ENCODE measurements around the gene KRTAP10-5.
"Not testable (repeated sequence)": the region's sequence is repeated elsewhere in the genome, so short reads cannot be mapped to it uniquely, and the experiment has no call there.

The KRTAP10-5 gene, protein sequence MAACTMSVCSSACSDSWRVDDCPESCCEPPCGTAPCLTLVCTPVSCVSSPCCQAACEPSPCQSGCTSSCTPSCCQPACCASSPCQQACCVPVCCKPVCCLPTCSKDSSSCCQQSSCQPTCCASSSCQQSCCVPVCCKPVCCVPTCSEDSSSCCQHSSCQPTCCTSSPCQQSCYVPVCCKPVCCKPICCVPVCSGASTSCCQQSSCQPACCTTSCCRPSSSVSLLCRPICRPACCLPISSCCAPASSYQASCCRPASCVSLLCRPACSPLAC

DNA sequence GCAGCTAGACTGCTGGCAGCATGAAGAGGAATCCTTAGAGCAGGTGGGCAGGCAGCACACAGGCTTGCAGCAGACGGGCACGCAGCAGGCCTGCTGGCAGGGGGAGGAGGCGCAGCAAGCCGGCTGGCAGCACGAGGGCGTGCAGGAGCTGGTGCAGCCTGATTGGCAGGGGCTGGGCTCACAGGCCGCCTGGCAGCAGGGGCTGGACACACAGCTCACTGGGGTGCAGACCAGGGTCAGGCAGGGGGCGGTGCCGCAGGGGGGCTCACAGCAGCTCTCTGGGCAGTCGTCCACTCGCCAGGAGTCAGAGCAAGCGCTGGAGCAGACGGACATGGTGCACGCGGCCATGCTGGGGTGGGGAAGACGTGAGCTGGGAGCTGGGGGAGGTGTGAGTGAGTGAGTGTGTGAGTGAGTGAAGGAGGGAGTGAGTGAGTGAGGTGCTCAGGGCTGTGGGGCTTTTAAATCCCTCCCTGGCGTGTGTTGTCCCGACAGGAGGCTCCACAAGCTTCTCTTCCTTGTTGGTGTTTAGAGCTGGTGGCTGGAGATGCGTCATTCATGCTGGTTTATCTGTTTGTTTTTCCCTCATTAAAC, at the start of gene KRTAP10-5:
Gene KRTAP10-5, minus strand, starts transcription at position 374 of the 591 bp plus-strand sequence. Its CDS starts 26 bp downstream, at position 348.
- not testable (repeated sequence) for FAIRE-seq

DNA sequence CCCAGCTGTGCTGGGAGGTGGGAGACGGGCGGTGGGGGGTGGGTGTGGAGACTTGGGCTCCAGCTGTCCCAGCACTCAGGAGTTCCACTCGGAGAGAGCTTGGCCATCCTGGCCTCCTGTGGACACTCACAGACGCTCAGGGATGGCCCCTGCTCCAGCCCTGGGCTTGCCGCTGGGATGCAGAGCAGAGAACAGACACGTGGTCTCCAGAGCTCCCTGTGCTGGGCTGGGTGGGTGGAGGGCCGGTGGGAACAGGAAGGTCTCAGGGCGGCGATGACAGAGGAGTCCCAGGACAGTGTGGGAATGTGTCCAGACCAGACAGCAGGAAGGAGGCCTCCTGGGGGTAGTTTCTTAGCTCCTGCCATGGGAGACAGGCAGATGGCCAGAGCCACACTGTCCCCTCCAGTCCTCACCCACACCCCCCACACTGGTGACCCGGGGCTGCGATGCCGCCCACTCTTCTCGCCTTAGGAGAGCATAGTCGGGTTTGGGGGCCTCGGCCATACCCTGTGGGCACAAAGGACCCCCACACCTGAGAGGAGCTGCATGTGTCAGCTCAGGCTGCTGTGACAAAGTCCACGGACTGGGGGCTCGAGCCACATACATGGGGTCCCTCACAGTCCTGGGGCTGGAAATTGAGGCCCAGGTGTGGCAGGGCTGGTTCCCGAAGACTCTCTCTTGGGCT, 48.4 kb upstream of the KRTAP10-5 start:
- no peak for FAIRE-seq

DNA sequence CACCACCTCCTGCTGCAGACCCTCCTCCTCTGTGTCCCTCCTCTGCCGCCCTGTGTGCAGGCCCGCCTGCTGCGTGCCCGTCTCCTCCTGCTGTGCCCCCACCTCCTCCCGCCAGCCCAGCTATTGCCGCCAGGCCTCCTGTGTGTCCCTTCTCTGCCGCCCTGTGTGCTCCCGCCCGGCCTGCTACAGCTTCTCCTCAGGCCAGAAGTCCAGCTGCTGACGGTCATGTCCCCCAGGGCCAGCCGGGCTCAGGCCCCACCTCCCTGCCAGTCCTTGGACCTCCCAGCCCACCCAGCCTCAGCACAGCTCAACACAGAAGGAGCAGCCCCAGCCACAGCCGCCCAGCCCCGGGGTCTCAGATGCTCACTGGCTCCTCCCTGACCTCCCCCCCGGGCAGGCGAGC, 47.4 kb upstream of the KRTAP10-5 start:
- not testable (repeated sequence) for FAIRE-seq

DNA sequence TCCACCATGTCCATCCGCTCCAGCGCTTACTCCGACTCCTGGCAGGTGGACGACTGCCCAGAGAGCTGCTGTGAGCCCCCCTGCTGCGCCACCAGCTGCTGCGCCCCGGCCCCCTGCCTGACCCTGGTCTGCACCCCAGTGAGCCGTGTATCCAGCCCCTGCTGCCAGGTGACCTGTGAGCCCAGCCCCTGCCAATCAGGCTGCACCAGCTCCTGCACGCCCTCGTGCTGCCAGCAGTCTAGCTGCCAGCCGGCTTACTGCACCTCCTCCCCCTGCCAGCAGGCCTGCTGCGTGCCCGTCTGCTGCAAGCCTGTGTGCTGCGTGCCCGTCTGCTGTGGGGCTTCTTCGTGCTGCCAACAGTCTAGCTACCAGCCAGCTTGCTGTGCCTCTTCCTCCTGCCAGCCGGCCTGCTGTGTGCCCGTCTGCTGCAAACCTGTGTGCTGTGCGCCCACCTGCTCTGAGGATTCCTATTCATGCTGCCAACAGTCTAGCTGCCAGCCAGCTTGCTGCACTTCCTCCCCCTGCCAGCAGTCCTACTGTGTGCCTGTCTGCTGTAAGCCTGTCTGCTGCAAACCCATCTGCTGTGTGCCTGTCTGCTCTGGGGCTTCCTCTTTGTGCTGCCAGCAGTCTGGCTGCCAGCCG, 46.9 kb upstream of the KRTAP10-5 start:
- not testable (repeated sequence) for FAIRE-seq

DNA sequence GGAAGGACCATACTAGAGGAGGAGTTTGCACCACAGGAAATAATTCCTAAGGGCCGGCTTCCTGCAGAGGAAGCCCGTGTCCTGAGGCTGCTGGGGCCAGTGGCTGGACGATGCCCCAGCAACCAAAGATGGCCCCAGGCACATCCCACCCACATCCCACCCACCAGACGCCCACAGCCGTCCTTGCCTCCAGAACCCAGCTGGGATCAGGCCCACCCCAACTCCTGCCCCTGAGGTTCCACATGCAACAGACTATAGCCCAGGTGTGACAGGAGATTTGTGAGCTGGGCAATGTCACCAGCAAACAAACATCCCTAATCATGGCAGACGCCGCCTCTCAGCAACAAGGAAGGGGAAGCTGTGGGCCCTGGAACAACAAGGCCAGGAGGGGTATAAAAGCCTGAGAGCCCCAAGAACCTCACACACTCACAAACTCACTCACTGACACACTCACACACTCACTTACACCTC, 46.3 kb upstream of the KRTAP10-5 start, which contains the start of gene KRTAP10-9:
Gene KRTAP10-9, plus strand, starts transcription at position 421 of the 471 bp plus-strand sequence. CDS start 79 bp downstream, outside the sequence.
- no peak for FAIRE-seq

DNA sequence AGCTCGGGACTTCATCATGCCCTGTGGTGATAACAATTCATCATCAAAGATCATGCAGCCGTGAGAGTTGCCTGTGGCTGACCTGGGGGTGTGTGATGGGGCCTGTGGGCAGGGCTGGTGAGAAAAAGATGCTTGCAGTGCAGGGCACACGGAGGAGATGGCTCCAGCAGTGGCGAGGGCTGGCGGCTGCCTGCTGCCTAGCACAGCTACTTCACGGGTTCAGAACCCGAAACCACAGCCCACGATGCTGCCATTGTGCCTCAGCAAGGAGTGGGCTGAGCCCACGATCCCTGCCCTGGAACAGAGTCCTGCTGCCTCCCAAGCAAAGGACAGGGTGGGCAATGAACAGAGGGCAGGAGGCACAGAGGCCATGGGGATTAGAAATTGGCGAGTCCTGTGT, 45.9 kb upstream of the KRTAP10-5 start:
- FAIRE-seq = no peak

DNA sequence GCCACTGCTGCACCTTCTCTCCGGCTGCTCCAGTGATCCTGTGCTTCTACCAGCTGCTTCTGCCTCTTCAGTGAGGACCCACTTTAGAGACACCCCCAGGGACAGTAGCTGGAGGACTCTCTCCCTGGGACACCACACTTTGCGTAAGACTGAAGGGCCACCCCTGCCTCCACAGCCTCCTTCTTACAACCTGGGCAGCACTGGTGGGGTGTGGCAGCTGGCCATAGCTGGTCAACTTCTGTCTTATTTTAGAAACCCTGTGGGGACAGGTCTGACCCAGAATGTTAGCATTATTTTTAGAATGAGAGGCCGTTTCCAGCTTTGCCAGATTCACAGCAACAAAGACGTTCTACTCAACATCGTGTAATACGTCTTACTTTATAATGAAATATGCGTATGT, 45.4 kb upstream of the KRTAP10-5 start:
- FAIRE-seq = no peak

DNA sequence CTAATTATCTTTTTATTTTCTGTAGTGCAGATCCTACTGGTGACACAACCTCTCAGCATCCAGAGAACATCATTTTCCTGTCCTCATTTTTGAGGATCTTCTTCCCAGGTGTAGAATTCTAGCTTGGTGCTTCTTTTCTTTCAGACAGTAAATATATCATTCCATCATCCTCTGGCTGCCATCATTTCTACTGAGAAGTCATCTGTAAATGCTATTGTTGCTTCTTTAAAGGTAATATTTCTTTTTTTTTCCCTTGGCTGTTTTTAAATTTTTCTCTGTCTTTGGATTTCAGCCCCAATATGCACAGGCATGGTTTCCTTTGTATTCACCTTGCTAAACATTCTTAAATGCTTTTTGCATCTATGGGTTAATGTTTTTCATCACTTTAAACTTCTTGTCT, 43.2 kb upstream of the KRTAP10-5 start:
- no peak for FAIRE-seq

DNA sequence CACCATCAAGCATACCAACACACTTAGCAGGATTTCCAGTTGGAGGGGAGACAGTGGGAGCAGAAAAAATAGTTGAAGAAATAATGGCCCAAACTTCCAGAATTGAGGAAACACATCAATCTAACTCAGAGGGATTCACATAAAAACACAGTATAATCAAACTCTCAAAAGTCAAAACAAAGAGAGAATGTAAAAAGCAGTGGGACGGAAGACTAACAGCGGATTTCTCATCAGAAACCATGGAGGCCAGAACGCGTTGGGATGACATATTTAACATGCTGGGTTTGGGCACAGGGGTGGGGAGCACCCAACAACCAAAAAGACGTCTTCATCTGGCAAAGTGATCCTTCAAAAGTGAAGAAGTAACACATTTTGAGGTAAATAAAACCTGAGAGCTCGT, 39.5 kb upstream of the KRTAP10-5 start:
- no peak for FAIRE-seq

DNA sequence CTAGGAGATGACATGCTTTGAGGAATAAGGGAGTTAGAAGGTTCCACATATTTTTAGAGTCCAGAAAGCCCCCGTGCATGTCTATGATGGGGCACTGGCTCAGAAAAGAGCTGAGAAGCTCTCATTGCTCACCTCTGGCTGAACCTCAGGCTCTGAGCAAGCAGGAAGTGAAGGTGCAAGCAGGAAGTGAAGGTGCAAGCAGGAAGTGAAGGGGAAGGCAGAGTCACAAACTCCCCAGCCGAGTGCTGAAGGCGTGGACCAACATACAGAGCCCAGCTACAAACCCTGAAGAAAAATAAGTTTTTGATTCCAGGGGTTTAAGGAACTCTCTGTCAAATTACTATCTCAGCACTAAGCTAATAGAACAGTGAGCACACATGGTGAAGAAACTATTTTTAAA, 38.5 kb upstream of the KRTAP10-5 start:
- no peak for FAIRE-seq

DNA sequence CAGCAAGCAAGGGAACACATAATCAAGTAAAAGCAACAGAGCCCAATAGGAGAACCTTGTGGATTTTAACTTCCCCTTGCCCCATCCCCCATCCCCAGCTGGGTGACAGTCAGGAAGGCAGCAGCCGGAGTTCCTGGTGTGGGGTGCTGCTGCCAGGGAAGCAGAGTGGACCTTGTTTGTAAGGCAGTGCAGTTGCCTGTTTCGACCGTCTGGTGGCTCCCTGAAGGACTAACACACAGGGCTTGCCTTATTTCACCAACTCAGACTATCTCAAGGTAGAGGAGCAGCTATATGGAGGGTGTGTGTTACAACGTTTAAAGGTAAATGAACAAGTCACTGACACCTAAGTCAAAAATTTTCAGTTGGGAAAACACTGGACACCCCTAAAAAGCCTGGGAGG, 38.1 kb upstream of the KRTAP10-5 start:
- no peak for FAIRE-seq

DNA sequence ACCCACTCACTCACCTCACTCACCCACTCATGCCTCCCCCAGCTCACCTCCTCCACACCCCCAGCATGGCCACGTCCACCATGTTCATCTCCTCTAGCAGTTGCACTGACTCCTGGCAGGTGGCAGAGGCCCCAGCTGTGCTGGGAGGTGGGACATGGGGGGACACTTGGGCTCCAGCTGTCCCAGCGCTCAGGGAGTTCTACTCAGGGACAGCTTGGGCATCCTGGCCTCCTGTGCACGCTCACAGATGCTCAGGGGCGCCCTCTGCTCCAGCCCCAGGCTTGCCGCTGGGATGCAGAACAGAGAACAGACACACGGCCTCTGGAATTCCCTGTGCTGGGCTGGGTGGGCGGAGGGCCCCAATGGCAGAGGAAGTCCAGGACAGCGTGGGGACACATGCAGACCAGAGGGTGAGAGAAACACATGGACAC, 36.7 kb upstream of the KRTAP10-5 start:
- FAIRE-seq = no peak

DNA sequence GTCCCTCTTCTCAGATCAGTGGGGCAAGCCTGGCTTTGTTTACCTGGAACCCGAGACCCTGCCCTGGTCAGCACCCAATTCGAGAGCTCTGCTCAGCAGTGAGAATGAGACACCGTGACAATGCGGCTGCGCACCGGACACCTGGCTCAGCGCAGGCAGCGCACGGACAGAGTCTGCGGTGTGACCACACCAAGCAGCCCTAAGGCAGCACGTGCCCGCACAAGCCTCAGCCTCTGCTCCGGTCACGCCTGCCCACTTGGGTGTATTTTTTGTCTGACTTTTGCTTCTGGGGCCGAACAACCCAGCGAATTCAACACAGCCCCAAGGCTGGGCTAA, 36.2 kb upstream of the KRTAP10-5 start:
- FAIRE-seq = no peak

DNA sequence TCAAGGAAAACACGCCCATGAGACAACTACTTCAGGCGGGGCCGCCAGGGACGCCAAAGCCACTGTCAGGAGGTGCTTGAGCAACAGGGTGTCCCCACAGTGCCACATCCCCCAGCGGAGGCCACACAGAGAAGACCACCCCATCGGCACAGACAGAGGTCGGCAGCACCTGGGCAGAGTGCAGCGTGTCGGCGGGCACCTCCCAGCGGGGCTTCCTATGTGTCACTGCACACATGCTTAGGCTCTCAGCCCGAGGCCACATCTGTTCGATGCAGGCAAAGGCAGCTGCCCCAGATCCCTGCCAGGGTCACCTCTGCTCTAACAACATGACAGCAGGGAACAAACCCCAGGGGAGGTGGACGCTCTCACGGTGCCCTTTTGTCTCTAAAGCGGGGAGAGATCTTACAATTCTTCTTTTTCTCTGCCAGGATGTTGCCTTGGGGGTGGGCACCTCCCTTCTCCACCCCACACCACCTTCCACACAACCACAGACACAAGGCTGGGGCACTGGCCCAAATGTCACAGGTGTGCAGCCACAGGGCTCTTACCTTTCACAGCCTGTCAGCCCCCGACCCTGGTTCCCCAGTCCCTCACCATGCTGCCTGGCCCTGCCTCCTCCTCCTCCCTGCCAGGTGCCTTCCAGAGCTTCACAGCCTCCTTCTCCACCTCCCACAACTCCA, 35.6 kb upstream of the KRTAP10-5 start:
- FAIRE-seq = no peak

DNA sequence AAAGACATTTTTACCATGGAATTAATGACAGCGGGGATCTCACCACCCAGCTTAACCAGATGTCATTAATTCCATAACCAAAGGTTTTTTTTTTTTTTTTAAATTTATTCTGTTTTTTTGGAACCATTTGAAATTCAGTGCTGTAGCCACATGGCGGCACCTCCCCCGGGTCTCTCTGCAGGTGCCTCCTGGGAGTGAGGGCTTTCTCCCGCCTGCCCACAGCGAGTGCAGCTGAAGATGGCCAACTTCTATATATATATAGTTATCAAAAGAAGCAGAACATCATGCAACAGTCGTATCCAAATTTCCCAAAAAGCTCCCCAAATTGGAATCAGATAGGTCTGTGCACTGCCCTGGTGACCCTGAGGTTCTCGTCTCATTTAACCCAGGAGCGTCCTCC, 35.1 kb upstream of the KRTAP10-5 start:
- FAIRE-seq = no peak

DNA sequence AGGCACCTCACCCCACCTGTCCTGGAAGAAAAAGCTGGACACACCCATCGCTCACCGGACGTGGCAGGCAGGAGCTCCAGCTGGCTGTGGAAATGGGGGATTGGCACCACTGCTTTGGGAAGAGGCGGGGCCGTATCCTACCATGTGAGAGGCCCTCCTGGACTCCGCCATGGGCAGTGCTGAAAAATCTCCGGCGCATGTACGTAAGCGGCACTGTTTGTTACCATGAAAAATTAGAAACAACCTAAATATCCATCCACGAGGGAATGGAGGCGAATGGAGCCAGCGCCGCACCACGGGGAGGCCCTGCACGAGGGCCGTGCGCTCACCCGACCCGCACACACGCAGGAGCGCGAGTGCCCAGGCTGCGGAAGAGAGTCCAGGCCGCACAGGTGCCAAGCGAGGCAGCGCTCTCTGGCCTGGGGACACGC, 34.6 kb upstream of the KRTAP10-5 start:
- FAIRE-seq = no peak

DNA sequence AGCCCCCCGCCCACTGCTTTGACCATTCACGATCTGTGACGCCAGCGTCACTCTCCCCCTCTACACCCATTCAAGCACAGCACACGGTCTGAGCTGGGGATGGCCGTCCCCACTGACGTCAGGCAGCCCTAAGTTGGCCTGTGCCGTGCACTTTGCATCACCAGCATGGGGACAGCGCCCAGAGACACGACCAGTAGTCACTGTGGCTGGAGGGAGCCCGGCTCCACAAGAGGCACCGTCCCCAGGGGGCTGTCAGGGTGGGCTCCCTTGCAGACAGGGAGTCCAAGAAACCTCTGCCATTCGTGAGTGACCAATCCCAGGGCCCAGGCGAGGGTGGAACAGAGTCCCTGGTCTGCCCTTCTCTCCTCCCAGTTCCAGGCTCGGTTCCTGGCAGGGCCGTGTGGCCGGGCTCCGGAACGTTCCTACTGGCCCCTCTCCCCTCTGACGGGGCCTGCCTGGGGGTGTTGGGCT, 33.8 kb upstream of the KRTAP10-5 start:
- no peak for FAIRE-seq

DNA sequence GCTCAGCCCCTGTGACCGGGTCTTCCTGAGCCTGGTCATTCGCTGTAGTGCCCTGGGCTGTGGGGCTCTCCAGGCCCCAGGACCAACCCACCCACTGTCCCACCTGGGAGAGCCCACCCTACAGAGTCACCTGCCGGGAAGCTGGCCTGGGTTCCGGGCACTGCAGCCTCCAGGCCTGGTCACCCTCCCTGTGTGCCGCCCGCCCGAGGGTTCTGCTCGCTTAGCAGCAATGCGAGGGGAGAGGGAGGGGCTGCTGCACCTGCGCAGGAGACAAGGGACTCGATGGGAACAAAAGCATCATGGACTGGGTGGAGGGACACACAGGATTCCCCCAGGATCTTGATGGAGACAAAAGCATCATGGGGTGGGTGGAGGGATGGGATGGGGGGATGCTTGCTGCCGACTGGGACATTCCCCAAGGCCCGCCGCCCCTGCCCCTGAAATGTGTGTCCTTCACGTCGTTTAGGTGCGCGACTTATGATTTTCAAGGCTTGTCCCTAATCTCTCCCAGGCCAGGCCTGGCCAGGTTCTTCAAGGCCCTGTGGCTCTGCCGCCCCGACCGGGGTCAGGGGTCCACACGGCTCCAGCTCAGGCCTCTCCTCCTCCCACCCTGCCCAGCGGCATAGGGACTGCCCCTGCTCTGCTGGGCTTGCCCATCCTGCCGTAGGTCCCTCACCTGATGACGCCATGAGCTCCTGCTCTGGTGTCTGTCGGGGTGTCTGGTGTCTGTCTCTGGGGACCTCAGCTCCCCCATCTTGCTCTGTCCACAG, 33.2 kb upstream of the KRTAP10-5 start:
- FAIRE-seq = no peak

DNA sequence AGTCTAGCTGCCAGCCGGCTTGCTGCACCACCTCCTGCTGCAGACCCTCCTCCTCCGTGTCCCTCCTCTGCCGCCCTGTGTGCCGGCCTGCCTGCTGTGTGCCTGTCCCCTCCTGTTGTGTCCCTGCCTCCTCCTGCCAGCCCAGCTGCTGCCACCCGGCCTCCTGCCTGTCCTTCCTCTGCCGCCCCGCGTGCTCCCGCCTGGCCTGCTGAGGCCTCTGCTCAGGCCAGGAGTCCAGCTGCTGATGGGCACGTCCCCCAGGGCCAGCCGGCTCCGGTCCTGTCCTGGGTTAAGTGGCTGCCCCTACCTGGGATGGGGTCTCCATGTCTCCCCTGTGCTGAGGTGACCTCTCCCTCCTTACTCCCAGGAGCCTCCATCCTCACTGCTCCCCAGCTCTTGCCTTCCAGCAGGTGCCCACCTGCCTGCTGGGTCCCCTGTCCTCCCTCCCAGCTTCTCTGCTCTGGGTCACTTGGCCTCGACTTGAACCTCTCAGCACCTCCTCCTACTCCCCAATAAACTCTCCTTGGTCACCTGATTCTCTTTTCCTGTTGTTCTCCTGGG, 32.3 kb upstream of the KRTAP10-5 start:
- FAIRE-seq = no peak

DNA sequence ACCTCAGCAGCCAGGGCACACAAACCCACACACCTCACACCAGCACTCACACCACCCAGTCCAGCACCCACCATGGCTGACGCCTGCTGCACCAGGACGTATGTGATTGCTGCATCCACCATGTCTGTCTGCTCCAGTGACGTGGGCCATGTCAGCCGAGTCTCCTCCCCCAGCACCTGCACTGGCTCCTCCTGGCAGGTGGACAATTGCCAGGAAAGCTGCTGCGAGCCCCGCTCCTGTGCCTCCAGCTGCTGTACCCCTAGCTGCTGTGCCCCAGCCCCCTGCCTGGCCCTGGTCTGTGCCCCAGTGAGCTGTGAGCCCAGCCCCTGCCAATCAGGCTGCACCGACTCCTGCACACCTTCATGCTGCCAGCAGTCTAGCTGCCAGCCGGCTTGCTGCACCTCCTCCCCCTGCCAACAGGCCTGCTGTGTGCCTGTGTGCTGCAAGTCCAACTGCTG, 31.7 kb upstream of the KRTAP10-5 start, which contains the start of gene KRTAP10-8:
Gene KRTAP10-8, plus strand, starts transcription at position 51 of the 458 bp plus-strand sequence. Its CDS starts 22 bp downstream, at position 73.
- FAIRE-seq = no peak

DNA sequence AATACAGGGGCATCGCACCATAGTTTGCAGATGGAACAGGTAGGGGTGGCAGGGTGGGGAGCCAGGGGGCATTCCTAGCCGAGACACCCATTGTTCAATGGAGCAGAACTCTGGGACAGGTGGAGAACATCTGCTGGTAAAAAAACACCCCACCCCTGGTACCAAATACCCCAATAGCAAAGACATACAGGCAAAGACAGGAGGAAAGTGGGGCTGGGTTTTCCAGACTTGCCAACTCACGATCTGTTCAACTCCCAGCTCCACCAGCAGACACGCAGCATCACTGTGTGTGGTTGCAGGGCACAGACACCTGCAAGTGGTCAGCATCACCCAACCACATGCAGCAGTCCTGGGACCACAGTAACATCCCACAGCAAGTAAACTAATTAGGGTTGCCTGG, 31.1 kb upstream of the KRTAP10-5 start:
- FAIRE-seq = no peak
